ENCODE measurements around the gene COL9A2. TPM values are rescaled to one million over a fixed set of nuclear protein-coding genes. Genes with fewer than 3 reads are reported as not detected.

COL9A2 gene
- polyA plus RNA-seq, 1 donor from 2014 or later = 2.3 TPM

GRCh38 chr1:40265298-40265697, 51.8 kb downstream of the COL9A2 start:
- Histone ChIP-seq H3K36me3 (ENCODE audit: insufficient read depth, low read length) (peaks cover 14% of the 10 kb centered on the region), H3K27ac (ENCODE audit: low read length) (no peak overlapping the region), H3K9me2 (ENCODE audit: insufficient read depth, low read length) (no peaks in the 10 kb centered on the region), H3K4me3 (ENCODE audit: low read length) (no peak overlapping the region), H4K20me1 (ENCODE audit: insufficient read depth) (no peaks in the 10 kb centered on the region), H3K9me3 (ENCODE audit: low read length) (no peaks in the 10 kb centered on the region), H2AFZ (ENCODE audit: low read depth, low read length) (no peak overlapping the region), H3K27me3 (ENCODE audit: insufficient read depth, low read depth, low read length) (no peaks in the 10 kb centered on the region), H3K79me2 (replicated peaks; ENCODE audit: insufficient read depth, low read length) (peaks cover 4% of the 10 kb centered on the region), H3K4me2 (ENCODE audit: low read length) (no peak overlapping the region), H3K9ac (ENCODE audit: low read length) (no peak overlapping the region), H3F3A (ENCODE audit: insufficient read depth, low read length, poor library complexity, severe bottlenecking) (no peaks in the 10 kb centered on the region)
- no peak for TF ChIP-seq REST (IDR thresholded peaks at IDR 0.05; ENCODE audit: borderline replicate concordance)
- no peak for TF ChIP-seq EP300 (conservative IDR thresholded peaks at IDR 0.05; ENCODE audit: poor library complexity, severe bottlenecking)
- TF ChIP-seq POLR2AphosphoS5 (IDR thresholded peaks at IDR 0.05) = no peak
- no peak for TF ChIP-seq MXI1 (conservative IDR thresholded peaks at IDR 0.05; ENCODE audit: poor library complexity, severe bottlenecking)
- no peak for TF ChIP-seq RAD21 (conservative IDR thresholded peaks at IDR 0.05)
- TF ChIP-seq SMC3 (conservative IDR thresholded peaks at IDR 0.05; ENCODE audit: poor library complexity) = no peak
- no peak for TF ChIP-seq CTCF (IDR thresholded peaks at IDR 0.05; ENCODE audit: poor library complexity, severe bottlenecking)
- TF ChIP-seq EZH2 (IDR thresholded peaks at IDR 0.05; ENCODE audit: borderline replicate concordance, insufficient read depth, low read length, poor library complexity, severe bottlenecking) = no peak
- no peak for TF ChIP-seq TAF1 (IDR thresholded peaks at IDR 0.05; ENCODE audit: low read depth)

- Histone ChIP-seq H2AFZ (ENCODE audit: low read depth, low read length) (no peak overlapping the region), H3K36me3 (ENCODE audit: insufficient read depth, low read length) (peaks cover 14% of the 10 kb centered on the region), H3K9ac (ENCODE audit: low read length) (no peak overlapping the region), H3K27ac (ENCODE audit: low read length) (no peak overlapping the region), H3K9me2 (ENCODE audit: insufficient read depth, low read length) (no peaks in the 10 kb centered on the region), H4K20me1 (ENCODE audit: insufficient read depth) (no peaks in the 10 kb centered on the region), H3K9me3 (ENCODE audit: low read length) (no peaks in the 10 kb centered on the region), H3K79me2 (replicated peaks; ENCODE audit: insufficient read depth, low read length) (peaks cover 8% of the 10 kb centered on the region), H3K4me2 (ENCODE audit: low read length) (no peak overlapping the region), H3K4me3 (ENCODE audit: low read length) (no peak overlapping the region), H3F3A (ENCODE audit: insufficient read depth, low read length, poor library complexity, severe bottlenecking) (no peaks in the 10 kb centered on the region), H3K27me3 (ENCODE audit: insufficient read depth, low read depth, low read length) (no peaks in the 10 kb centered on the region)
- no peak for TF ChIP-seq RAD21 (conservative IDR thresholded peaks at IDR 0.05)
- no peak for TF ChIP-seq POLR2AphosphoS5 (IDR thresholded peaks at IDR 0.05)
- no peak for TF ChIP-seq MXI1 (conservative IDR thresholded peaks at IDR 0.05; ENCODE audit: poor library complexity, severe bottlenecking)
- no peak for TF ChIP-seq CTCF (IDR thresholded peaks at IDR 0.05; ENCODE audit: poor library complexity, severe bottlenecking)
Measured at GRCh38 chr1:40264354-40264781, 52.7 kb downstream of the COL9A2 start.

Measured in neural cell (in vitro differentiated cells).